ENCODE measurements around the gene RBM19.

DNA sequence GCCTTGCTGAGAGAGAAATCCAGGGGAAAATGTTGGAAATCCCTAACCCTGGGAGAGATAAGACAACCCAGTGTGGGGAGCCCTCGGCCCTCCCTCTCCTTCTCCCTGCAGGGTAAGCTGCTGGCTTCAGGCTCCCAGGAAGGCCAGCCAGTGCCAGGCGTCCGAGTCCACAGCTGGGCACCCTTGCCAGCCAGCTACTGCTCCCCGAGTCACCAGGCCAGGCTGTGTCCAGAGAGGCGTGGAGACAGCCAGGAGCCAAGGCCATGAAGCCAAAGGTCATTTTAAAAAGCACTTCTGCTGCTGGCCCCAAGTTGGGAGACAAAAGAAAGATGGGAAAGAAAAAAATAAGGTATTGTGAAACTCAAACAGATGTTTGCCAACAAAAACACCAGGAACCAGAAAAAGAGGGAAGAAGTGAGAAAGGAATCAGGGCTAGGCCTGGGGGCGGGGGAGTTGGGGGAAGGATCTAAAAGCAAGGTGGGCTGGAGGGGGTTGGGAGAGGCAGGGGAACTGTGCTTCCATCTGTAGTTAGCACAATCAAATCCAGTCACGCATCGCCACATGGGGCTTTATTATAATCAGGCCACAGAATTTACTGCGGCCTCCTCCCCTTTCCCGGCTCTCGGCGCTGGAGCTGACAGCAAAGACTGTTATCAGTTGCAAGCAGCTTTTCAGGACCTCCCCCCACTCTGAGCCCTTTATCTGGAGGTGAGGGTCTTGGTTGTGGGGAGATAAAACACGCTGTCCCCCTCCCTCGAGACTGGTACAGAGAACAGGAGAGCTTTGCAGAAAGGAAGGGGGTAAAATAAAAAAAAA, 33.5 kb downstream of the RBM19 start:
- TF ChIP-seq POLR2A (IDR thresholded peaks at IDR 0.05; ENCODE audit: low read depth, low read length) (no peak), CTCF (IDR thresholded peaks at IDR 0.05; ENCODE audit: extremely low read depth in 1 of 2, insufficient read depth in 1 of 2, low read depth in 1 of 2, low read length in 2 of 2) (no peak), POLR2AphosphoS5 (IDR thresholded peaks at IDR 0.05; ENCODE audit: insufficient read depth, low read depth, low read length) (no peak)

Data from endothelial cell of umbilical vein (primary cell).